HCT116 (cell line): ENCODE results near the gene NLRP1. TPM values are rescaled to one million over a fixed set of nuclear protein-coding genes. Genes with fewer than 3 reads are reported as not detected.
A peak's percentile ranks its signal among the peaks of the same experiment; 100 is the strongest.

Experiments used
- ATAC-seq: fragments of 200-7000 bp; cut with Tn5 transposase; 2 replicates; pipeline ENCODE4 v1.9.1; 2020; ENCODE audit warnings: mild to moderate bottlenecking, moderate library complexity
- BruUV-seq: library from RNA; stranded (reverse); fragments of 400-500 nt; replicated peaks from 2 replicates; lab custom pipeline; 2021; lab: Mats Ljungman, UMichigan
- CTCF ChIA-PET: fragments of 300-600 bp; sonication (Branson Sonifier 250); formaldehyde crosslinking; loops from one replicate; lab custom pipeline; 2021; ENCODE audit warnings: antibody characterized with exemption; lab: Charles Lee
- POLR2A ChIA-PET: fragments of 300-600, 350-600 bp; sonication (Branson Sonifier 250); formaldehyde crosslinking; loops from one replicate; lab custom pipeline; 2021; ENCODE audit warnings: antibody characterized with exemption; lab: Charles Lee
- RAD21 ChIA-PET, 2 experiments: fragments of 300-600 bp; sonication (Branson Sonifier 250); formaldehyde crosslinking; loops; one replicate each; lab custom pipeline; 2023; ENCODE audit warnings: low total read pairs in 2 of 2; ENCODE audit not compliant: uncharacterized antibody in 2 of 2, unreplicated experiment in 2 of 2, low non-redundant PET in 1 of 2; lab: Charles Lee
- DNase-seq: peaks from one replicate; pipeline ENCODE4 v3.0.0-alpha.2; 2010; ENCODE audit warnings: low read depth, low spot score
- H2AFZ ChIP-seq: fragments of 200-600 bp; shearing (Covaris generic), sonication (generic); 2 replicates; pipeline ENCODE4 v1.6.1; 2017; ENCODE audit warnings: low read depth, mixed run types, mixed read lengths, antibody characterized with exemption, low read length; ENCODE audit not compliant: poor library complexity, severe bottlenecking
- H3K27ac ChIP-seq: 2 replicates; pipeline ENCODE4 v1.5.1; 2012; ENCODE audit warnings: low read depth, low read length
- H3K27me3 ChIP-seq: fragments of 200-600 bp; sonication (generic); 2 replicates; pipeline ENCODE4 v1.6.1; 2016; ENCODE audit warnings: mixed run types, low read length, mixed read lengths; ENCODE audit not compliant: insufficient read depth
- H3K36me3 ChIP-seq, 2 experiments: fragments of 200-500 bp in 1 of 2; fragments of 200-600 bp in 1 of 2; sonication (Bioruptor generic) in 1 of 2; sonication (generic) in 1 of 2; 2 replicates each; pipeline versions ENCODE4 v1.5.1 to v1.6.1; 2014 to 2016; ENCODE audit warnings: low read length in 2 of 2, inconsistent platforms in 1 of 2, mixed read lengths in 1 of 2, mixed run types in 1 of 2; ENCODE audit not compliant: insufficient read depth in 2 of 2, control insufficient read depth in 1 of 2
- H3K4me1 ChIP-seq, 2 experiments: fragments of 200-600 bp in 1 of 2; sonication (generic) in 1 of 2; 2 replicates each; pipeline versions ENCODE4 v1.5.1 to v1.6.1; 2012 to 2017; ENCODE audit warnings: low read length in 2 of 2, inconsistent platforms in 1 of 2, mild to moderate bottlenecking in 1 of 2, mixed read lengths in 1 of 2, mixed run types in 1 of 2, moderate library complexity in 1 of 2; ENCODE audit not compliant: insufficient read depth in 2 of 2, control insufficient read depth in 1 of 2
- H3K4me2 ChIP-seq: fragments of 200-600 bp; sonication (generic); 2 replicates; pipeline ENCODE4 v1.6.1; 2017; ENCODE audit warnings: mixed run types, low read length, mixed read lengths
- H3K4me3 ChIP-seq, 2 experiments: fragments of 200-600 bp in 1 of 2; sonication (generic) in 1 of 2; replicated peaks in 1 of 2; 2 replicates each; pipeline ENCODE4 v1.5.1; 2011 to 2016; ENCODE audit warnings: low read length in 2 of 2, control low read depth in 1 of 2, low read depth in 1 of 2, mild to moderate bottlenecking in 1 of 2, mixed read lengths in 1 of 2, mixed run types in 1 of 2
- H3K79me2 ChIP-seq: fragments of 200-600 bp; sonication (generic); 2 replicates; pipeline ENCODE4 v1.6.1; 2017; ENCODE audit warnings: mild to moderate bottlenecking, mixed run types, low read length, moderate library complexity, mixed read lengths; ENCODE audit not compliant: insufficient read depth
- H3K9ac ChIP-seq: fragments of 200-600 bp; sonication (generic); 2 replicates; pipeline ENCODE4 v1.6.1; 2016; ENCODE audit warnings: low read length, mixed read lengths
- H3K9me2 ChIP-seq: fragments of 200-600 bp; sonication (generic), shearing (Covaris generic); 2 replicates; pipeline ENCODE4 v1.6.1; 2017; ENCODE audit warnings: mixed run types, mild to moderate bottlenecking, moderate library complexity; ENCODE audit not compliant: insufficient read depth
- H3K9me3 ChIP-seq, 2 experiments: fragments of 200-500 bp in 1 of 2; fragments of 200-600 bp in 1 of 2; sonication (Bioruptor generic) in 1 of 2; sonication (generic) in 1 of 2; 2 replicates each; pipeline ENCODE4 v1.6.1; 2014 to 2017; ENCODE audit warnings: low read length in 2 of 2, mixed read lengths in 2 of 2, inconsistent platforms in 1 of 2, low read depth in 1 of 2, mild to moderate bottlenecking in 1 of 2, mixed run types in 1 of 2, moderate library complexity in 1 of 2; ENCODE audit not compliant: control insufficient read depth in 1 of 2, insufficient read depth in 1 of 2
- H4K20me1 ChIP-seq: fragments of 200-600 bp; sonication (generic), shearing (Covaris generic); 2 replicates; pipeline ENCODE4 v1.6.1; 2017; ENCODE audit warnings: mixed run types, mild to moderate bottlenecking, moderate library complexity; ENCODE audit not compliant: insufficient read depth
- EGR1 ChIP-seq: IDR thresholded peaks from 2 replicates; pipeline ENCODE4 v1.6.1; 2012; ENCODE audit warnings: low read depth
- EZH2phosphoT487 ChIP-seq: fragments of 200-600 bp; IDR thresholded peaks from 2 replicates; pipeline ENCODE4 v1.6.1; 2018; ENCODE audit warnings: antibody characterized with exemption, borderline replicate concordance
- FOSL1 ChIP-seq: IDR thresholded peaks from 2 replicates; pipeline ENCODE4 v1.6.1; 2012; ENCODE audit warnings: low read depth
- POLR2A ChIP-seq: IDR thresholded peaks from 2 replicates; pipeline ENCODE4 v1.7.0; 2011; ENCODE audit warnings: borderline replicate concordance; ENCODE audit not compliant: insufficient read depth, insufficient read length; ENCODE audit errors: extremely low read depth
- REST ChIP-seq: IDR thresholded peaks from 2 replicates; pipeline ENCODE4 v1.6.1; 2012; ENCODE audit warnings: low read depth
- TCF7L2 ChIP-seq: IDR thresholded peaks from 2 replicates; pipeline ENCODE4 v1.7.0; 2011; ENCODE audit warnings: borderline replicate concordance, inconsistent platforms; ENCODE audit not compliant: insufficient read depth, insufficient read length; ENCODE audit errors: extremely low read depth
- YY1 ChIP-seq: IDR thresholded peaks from 2 replicates; pipeline ENCODE4 v1.6.1; 2011; ENCODE audit warnings: low read length, low read depth, moderate library complexity, mild to moderate bottlenecking; ENCODE audit not compliant: insufficient replicate concordance; ENCODE audit errors: extremely low read depth
- intact Hi-C: fragments of 100-400 bp; cut with micrococcal nuclease; formaldehyde crosslinking; loops from 2 replicates; pipeline ENCODE4 v1.10.0; 2022
- total RNA-seq: library from RNA; stranded (reverse); gene quantifications from one replicate; pipeline ENCODE4 v1.2.1, GENCODE V29; 2021; ENCODE audit not compliant: unreplicated experiment

The NLRP1 gene
- total RNA-seq, 1 experiment from 2014 or later, result 7.2 TPM

GRCh38 chr17:5466295-5466694 is 118.0 kb downstream of the NLRP1 start:
- intact Hi-C loops, result no loop called here
- Histone ChIP-seq H3K79me2 (peaks cover 68% of the 10 kb centered on the region), H3K27me3 (no peaks in the 10 kb centered on the region), H2AFZ (no peak overlapping the region), H3K9ac (no peak overlapping the region), H3K36me3 (peaks cover 0 to 5% of the 10 kb centered on the region in 2 experiments; a peak in 2 of 4 replicates), H3K4me3 (no peak overlapping the region), H4K20me1 (peaks cover 11% of the 10 kb centered on the region; the same call in 1 of the 2 replicates), H3K4me2 (peak overlapping the region; percentile 82; the same call in 1 of the 2 replicates), H3K9me2 (no peaks in the 10 kb centered on the region), H3K9me3 (no peaks in the 10 kb centered on the region), H3K27ac (no peak overlapping the region), H3K4me1 (peaks cover 0 to 17% of the 10 kb centered on the region in 2 experiments; a peak in 2 of 4 replicates)
- ATAC-seq, result no peak
- no TSS peak for BruUV-seq
- CTCF ChIA-PET, result interaction anchor here (0.6 kb wide), 1 partner anchor 27 kb away, joined by 3 read pairs; the partner anchor contains the start of gene C1QBP
- no peak for TF ChIP-seq EZH2phosphoT487
- no peak for TF ChIP-seq TCF7L2
- no peak for TF ChIP-seq FOSL1
- TF ChIP-seq EGR1, result no peak
- no peak for TF ChIP-seq POLR2A
- no peak for TF ChIP-seq YY1
- TF ChIP-seq REST, result no peak
- POLR2A ChIA-PET, result no interaction called here
- no peak for DNase-seq
- RAD21 ChIA-PET, result no interaction called here
